HepG2 (cell line): ENCODE measurements around the gene PLOD3. TPM values are rescaled to one million over a fixed set of nuclear protein-coding genes. Genes with fewer than 3 reads are reported as not detected.

Source experiments
- ASH2L ChIP-seq: fragments of 300-600, 200-600 bp; sonication (generic); IDR thresholded peaks from 2 replicates; pipeline ENCODE4 v1.7.0; 2017; ENCODE audit warnings: low read depth, mild to moderate bottlenecking, moderate library complexity, mixed read lengths, low read length; ENCODE audit not compliant: insufficient read length
- CCAR2 ChIP-seq: fragments of 200-400 bp; formaldehyde crosslinking; optimal IDR thresholded peaks from 2 replicates; pipeline ENCODE3; 2018; ENCODE audit warnings: low read depth, mild to moderate bottlenecking, low read length, moderate library complexity
- ETV5 ChIP-seq: IDR thresholded peaks from 2 replicates; pipeline ENCODE4 v1.6.1; 2018; ENCODE audit warnings: missing biosample characterization, missing genetic modification reagents, inconsistent platforms, borderline replicate concordance
- FOXA3 ChIP-seq: IDR thresholded peaks from 2 replicates; pipeline ENCODE4 v1.6.1; 2016; ENCODE audit warnings: missing genetic modification reagents, missing compliant biosample characterization
- GABPB1 ChIP-seq: IDR thresholded peaks from 2 replicates; pipeline ENCODE4 v1.6.1; 2016; ENCODE audit warnings: mild to moderate bottlenecking, missing genetic modification reagents, moderate library complexity, missing compliant biosample characterization
- HDAC1 ChIP-seq: sonication (generic); formaldehyde crosslinking; IDR thresholded peaks from 2 replicates; pipeline ENCODE4 v1.5.1; 2020; ENCODE audit warnings: mild to moderate bottlenecking, missing genetic modification reagents
- HDAC2 ChIP-seq: sonication (generic); formaldehyde crosslinking; IDR thresholded peaks from 2 replicates; pipeline ENCODE4 v1.4.0; 2020; ENCODE audit warnings: missing genetic modification reagents
- KLF9 ChIP-seq: IDR thresholded peaks from 2 replicates; pipeline ENCODE4 v1.6.1; 2016; ENCODE audit warnings: low read depth
- MED1 ChIP-seq: sonication (generic); formaldehyde crosslinking; IDR thresholded peaks from 2 replicates; pipeline ENCODE4 v1.4.0; 2020; ENCODE audit warnings: missing genetic modification reagents
- MXD4 ChIP-seq: IDR thresholded peaks from 2 replicates; pipeline ENCODE4 v1.6.1; 2016; ENCODE audit warnings: mild to moderate bottlenecking, missing biosample characterization, missing genetic modification reagents
- SAP130 ChIP-seq: IDR thresholded peaks from 2 replicates; pipeline ENCODE4 v1.6.1; 2016; ENCODE audit warnings: low read depth
- TARDBP ChIP-seq: sonication (generic); formaldehyde crosslinking; IDR thresholded peaks from 2 replicates; pipeline ENCODE4 v1.8.0; 2022; ENCODE audit warnings: mild to moderate bottlenecking, missing genetic modification reagents
- TFAP4 ChIP-seq: sonication (generic); IDR thresholded peaks from 2 replicates; pipeline ENCODE4 v1.6.1; 2016; ENCODE audit warnings: low read depth, borderline replicate concordance
- U2AF2 ChIP-seq: fragments of 200-400 bp; formaldehyde crosslinking; IDR thresholded peaks from 2 replicates; pipeline ENCODE4 v1.6.1; 2017; ENCODE audit warnings: low read depth, mild to moderate bottlenecking, low read length
- ZKSCAN8 ChIP-seq: IDR thresholded peaks from 2 replicates; pipeline ENCODE4 v1.6.1; 2016; ENCODE audit warnings: borderline replicate concordance, missing genetic modification reagents, missing compliant biosample characterization
- ZNF138 ChIP-seq: sonication (generic); formaldehyde crosslinking; IDR thresholded peaks from 2 replicates; pipeline ENCODE4 v1.5.0; 2020; ENCODE audit warnings: mild to moderate bottlenecking, low read depth, missing genetic modification reagents
- ZNF180 ChIP-seq: sonication (generic); formaldehyde crosslinking; IDR thresholded peaks from 2 replicates; pipeline ENCODE4 v1.4.0; 2020; ENCODE audit warnings: low read depth, missing genetic modification reagents, borderline replicate concordance
- ZNF274 ChIP-seq: sonication (generic); formaldehyde crosslinking; IDR thresholded peaks from 2 replicates; pipeline ENCODE4 v1.5.1; 2020; ENCODE audit warnings: mild to moderate bottlenecking, missing genetic modification reagents
- ZNF546 ChIP-seq: sonication (generic); formaldehyde crosslinking; conservative IDR thresholded peaks from 2 replicates; pipeline ENCODE4 v1.8.1; 2023; ENCODE audit warnings: mild to moderate bottlenecking, missing genetic modification reagents
- ZNF558 ChIP-seq: sonication (generic); formaldehyde crosslinking; IDR thresholded peaks from 2 replicates; pipeline ENCODE4 v1.9.0; 2022; ENCODE audit warnings: mild to moderate bottlenecking, missing genetic modification reagents, borderline replicate concordance
- ZNF563 ChIP-seq: sonication (generic); formaldehyde crosslinking; IDR thresholded peaks from 2 replicates; pipeline ENCODE4 v1.8.0; 2022; ENCODE audit warnings: mild to moderate bottlenecking, moderate library complexity, missing genetic modification reagents
- ZNF614 ChIP-seq: IDR thresholded peaks from 2 replicates; pipeline ENCODE4 v1.6.1; 2018; ENCODE audit warnings: missing biosample characterization, missing genetic modification reagents, inconsistent platforms, borderline replicate concordance
- ZNF615 ChIP-seq: sonication (generic); formaldehyde crosslinking; IDR thresholded peaks from 2 replicates; pipeline ENCODE4 v1.5.0; 2020; ENCODE audit warnings: mild to moderate bottlenecking, missing genetic modification reagents, borderline replicate concordance
- ZNF766 ChIP-seq: sonication (generic); formaldehyde crosslinking; IDR thresholded peaks from 2 replicates; pipeline ENCODE4 v1.5.0; 2020; ENCODE audit warnings: missing genetic modification reagents, borderline replicate concordance
- ZNF816 ChIP-seq: sonication (generic); formaldehyde crosslinking; IDR thresholded peaks from 2 replicates; pipeline ENCODE4 v1.8.0; 2022; ENCODE audit warnings: missing genetic modification reagents, mild to moderate bottlenecking, borderline replicate concordance
- ZSCAN21 ChIP-seq: sonication (generic); formaldehyde crosslinking; IDR thresholded peaks from 2 replicates; pipeline ENCODE4 v1.8.0; 2022; ENCODE audit warnings: mild to moderate bottlenecking, missing genetic modification reagents, moderate library complexity, borderline replicate concordance
- polyA plus RNA-seq, 8 experiments: library from polyadenylated mRNA; depleted of rRNA in 3 of 8; stranded (reverse) in 7 of 8; unstranded in 1 of 8; fragments of >200 nt; fragmentation: Illumina TruSeq in 4 of 8; extraction: Trizol in 4 of 8; gene quantifications; 2 replicates each; pipeline versions ENCODE4 v1.2.1 to v1.2.3, GENCODE V29; 2011 to 2016; ENCODE audit warnings: low read depth in 4 of 8, missing spikeins in 1 of 8, mixed read lengths in 1 of 8; ENCODE audit not compliant: insufficient read depth in 1 of 8
- total RNA-seq, 5 experiments: library from RNA; depleted of rRNA; stranded (reverse); fragments of >200 nt; fragmentation: Illumina TruSeq; extraction: Trizol; gene quantifications; 2 replicates each; pipeline ENCODE4 v1.2.3, GENCODE V29; 2016; ENCODE audit warnings: low read depth in 1 of 5

Gene PLOD3
- total and polyA plus RNA-seq, 2 of the 13 experiments (the other 11 are each of a cell fraction or from before 2014, with no cell fraction given) = 65.8 to 67.4 TPM

- no peak; the same call in 1 of the 2 replicates for TF ChIP-seq ZNF558 (CRISPR knock-in tag)
- TF ChIP-seq ZKSCAN8 (CRISPR knock-in tag) = peak; percentile 54; the same call in 1 of the 2 replicates
- TF ChIP-seq SAP130 (CRISPR knock-in tag) = peak; percentile 91
- no peak for TF ChIP-seq ZNF546 (CRISPR knock-in tag)
- no peak for TF ChIP-seq ZNF274 (CRISPR knock-in tag)
- peak; percentile 66; the same call in 1 of the 2 replicates for TF ChIP-seq KLF9 (CRISPR knock-in tag)
- TF ChIP-seq ZNF816 (CRISPR knock-in tag) = no peak
- TF ChIP-seq GABPB1 (CRISPR knock-in tag) = peak; percentile 91
- TF ChIP-seq ZNF180 (CRISPR knock-in tag) = no peak
- TF ChIP-seq FOXA3 = no peak
- TF ChIP-seq HDAC2 = 0 out of 2 replicates have a peak, but pooled peaks have one; percentile 17
- peak; percentile 0; the same call in 1 of the 2 replicates for TF ChIP-seq ZNF138 (CRISPR knock-in tag)
- TF ChIP-seq ASH2L = peak; percentile 33
- 0 out of 2 replicates have a peak, but pooled peaks have one; percentile 75 for TF ChIP-seq ZSCAN21 (CRISPR knock-in tag)
- TF ChIP-seq ZNF614 (CRISPR knock-in tag) = peak; percentile 18; the same call in 1 of the 2 replicates
- TF ChIP-seq CCAR2 = no peak
- peak; percentile 75 for TF ChIP-seq MXD4 (CRISPR knock-in tag)
- TF ChIP-seq ZNF563 (CRISPR knock-in tag) = 0 out of 2 replicates have a peak, but pooled peaks have one; percentile 62
- peak; percentile 52; the same call in 1 of the 2 replicates for TF ChIP-seq TARDBP
- TF ChIP-seq MED1 (CRISPR knock-in tag) = peak; percentile 68
- TF ChIP-seq ZNF766 (CRISPR knock-in tag) = no peak
- peak; percentile 71; the same call in 1 of the 2 replicates for TF ChIP-seq TFAP4
- TF ChIP-seq ETV5 (CRISPR knock-in tag) = peak; percentile 37; the same call in 1 of the 2 replicates
- peak; percentile 35 for TF ChIP-seq HDAC1 (CRISPR knock-in tag)
- TF ChIP-seq ZNF615 = 0 out of 2 replicates have a peak, but pooled peaks have one; percentile 44
- 0 out of 2 replicates have a peak, but pooled peaks have one; percentile 63 for TF ChIP-seq U2AF2
Observed at GRCh38 chr7:101217388-101218235, at the start of gene PLOD3, which contains the start of gene ZNHIT1 (continued).
